ENCODE measurements around the gene PADI6.

The PADI6 gene

GRCh38 chr1:17356387-17357026, 15.5 kb upstream of the PADI6 start:
- DNase-seq: no peak

GRCh38 chr1:17358557-17358956, 13.4 kb upstream of the PADI6 start:
- DNase-seq: no peak

GRCh38 chr1:17359031-17359430, 13.0 kb upstream of the PADI6 start:
- no peak for DNase-seq

GRCh38 chr1:17359808-17360207, 12.2 kb upstream of the PADI6 start:
- DNase-seq: no peak

GRCh38 chr1:17360272-17360956, 11.6 kb upstream of the PADI6 start:
- DNase-seq: no peak

GRCh38 chr1:17361687-17362086, 10.3 kb upstream of the PADI6 start:
- no peak for DNase-seq

GRCh38 chr1:17363351-17363750, 8.6 kb upstream of the PADI6 start:
- no peak for DNase-seq

- DNase-seq: no peak
Observed at GRCh38 chr1:17363771-17364170, 8.2 kb upstream of the PADI6 start.

GRCh38 chr1:17365293-17365692, 6.7 kb upstream of the PADI6 start:
- no peak for DNase-seq

- no peak for DNase-seq
Observed at GRCh38 chr1:17369466-17369865, 2.5 kb upstream of the PADI6 start.

GRCh38 chr1:17370618-17371017, 1.4 kb upstream of the PADI6 start:
- DNase-seq: no peak

GRCh38 chr1:17372955-17373354, 959 bp downstream of the PADI6 start:
- DNase-seq: no peak

- peak in 34 of 56 donors; percentile 2 to 83 (median 30) for DNase-seq
Observed at GRCh38 chr1:17375651-17376050, 3.7 kb downstream of the PADI6 start.

- DNase-seq: no peak
Observed at GRCh38 chr1:17377325-17377953, 5.4 kb downstream of the PADI6 start.

- DNase-seq: no peak
Observed at GRCh38 chr1:17381161-17381560, 9.2 kb downstream of the PADI6 start.

GRCh38 chr1:17392199-17392740, 20.3 kb downstream of the PADI6 start:
- no peak for DNase-seq

GRCh38 chr1:17393230-17393629, 21.2 kb downstream of the PADI6 start:
- DNase-seq: no peak

GRCh38 chr1:17397910-17398695, 26.1 kb downstream of the PADI6 start:
- DNase-seq: no peak

GRCh38 chr1:17400725-17401341, 28.8 kb downstream of the PADI6 start:
- DNase-seq: no peak

GRCh38 chr1:17401841-17402240, 29.8 kb downstream of the PADI6 start:
- DNase-seq: no peak

- no peak for DNase-seq
Observed at GRCh38 chr1:17403081-17403480, 31.1 kb downstream of the PADI6 start.
